MV-4-11 (cell line): ENCODE data around the gene PCDHGB5.
"Not testable (repeated sequence)": the region's sequence is repeated elsewhere in the genome, so short reads cannot be mapped to it uniquely, and the experiment has no call there.

Experiments used
- DNase-seq: peaks from one replicate; lab custom pipeline; 2025; lab: John Stamatoyannopoulos, UW

Gene PCDHGB5

GRCh38 chr5:141412854-141413539 is 15.2 kb downstream of the PCDHGB5 start, which contains the start of gene PCDHGA10:
Gene PCDHGA10 (plus strand): TSS chr5:141412987. CDS start chr5:141413176, 189 bp downstream.
- DNase-seq = peak; percentile 68

DNA sequence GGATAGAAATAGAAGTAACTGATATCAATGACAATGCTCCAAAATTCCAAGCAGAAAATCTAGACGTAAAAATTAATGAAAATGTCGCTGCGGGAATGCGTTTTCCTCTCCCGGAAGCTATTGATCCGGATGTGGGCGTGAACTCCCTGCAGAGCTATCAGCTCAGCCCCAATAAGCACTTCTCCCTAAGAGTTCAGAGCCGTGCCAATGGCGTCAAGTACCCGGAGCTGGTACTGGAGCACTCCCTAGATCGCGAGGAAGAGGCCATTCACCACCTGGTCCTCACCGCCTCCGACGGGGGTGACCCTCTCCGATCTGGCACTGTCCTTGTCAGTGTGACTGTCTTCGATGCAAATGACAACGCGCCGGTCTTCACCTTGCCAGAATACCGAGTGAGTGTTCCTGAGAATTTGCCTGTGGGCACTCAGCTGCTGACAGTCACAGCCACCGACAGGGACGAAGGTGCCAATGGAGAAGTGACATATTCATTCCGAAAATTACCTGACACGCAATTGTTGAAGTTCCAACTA is 15.9 kb downstream of the PCDHGB5 start:
- DNase-seq = no peak

DNA sequence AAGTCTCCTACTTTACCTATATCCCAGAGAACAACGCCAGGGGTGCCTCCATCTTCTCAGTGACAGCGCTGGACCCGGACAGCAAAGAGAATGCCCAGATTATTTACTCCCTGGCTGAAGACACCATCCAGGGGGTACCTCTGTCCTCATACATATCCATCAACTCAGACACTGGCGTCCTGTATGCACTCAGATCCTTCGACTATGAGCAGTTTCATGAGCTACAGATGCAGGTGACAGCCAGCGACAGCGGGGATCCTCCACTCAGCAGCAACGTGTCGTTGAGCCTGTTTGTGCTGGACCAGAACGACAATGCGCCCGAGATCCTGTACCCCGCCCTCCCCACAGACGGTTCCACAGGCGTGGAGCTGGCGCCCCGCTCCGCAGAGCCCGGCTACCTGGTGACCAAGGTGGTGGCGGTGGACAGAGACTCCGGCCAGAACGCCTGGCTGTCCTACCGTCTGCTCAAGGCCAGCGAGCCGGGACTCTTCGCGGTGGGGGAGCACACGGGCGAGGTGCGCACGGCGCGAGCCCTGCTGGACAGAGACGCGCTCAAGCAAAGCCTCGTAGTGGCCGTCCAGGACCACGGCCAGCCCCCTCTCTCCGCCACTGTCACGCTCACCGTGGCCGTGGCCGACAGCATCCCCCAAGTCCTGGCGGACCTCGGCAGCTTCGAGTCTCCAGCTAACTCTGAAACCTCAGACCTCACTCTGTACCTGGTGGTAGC is 17.0 kb downstream of the PCDHGB5 start:
- not testable (repeated sequence) for DNase-seq

GRCh38 chr5:141415275-141415618 is 17.5 kb downstream of the PCDHGB5 start:
- DNase-seq = not testable (repeated sequence)

- peak; percentile 49 for DNase-seq
These were observed 19.9 kb downstream of the PCDHGB5 start, which contains the start of gene PCDHGB7 for GRCh38 chr5:141417494-141418172. Gene PCDHGB7 (plus strand): TSS chr5:141417677. CDS start chr5:141417860, 183 bp downstream.

GRCh38 chr5:141419074-141419880 is 21.5 kb downstream of the PCDHGB5 start:
- no peak for DNase-seq

DNA sequence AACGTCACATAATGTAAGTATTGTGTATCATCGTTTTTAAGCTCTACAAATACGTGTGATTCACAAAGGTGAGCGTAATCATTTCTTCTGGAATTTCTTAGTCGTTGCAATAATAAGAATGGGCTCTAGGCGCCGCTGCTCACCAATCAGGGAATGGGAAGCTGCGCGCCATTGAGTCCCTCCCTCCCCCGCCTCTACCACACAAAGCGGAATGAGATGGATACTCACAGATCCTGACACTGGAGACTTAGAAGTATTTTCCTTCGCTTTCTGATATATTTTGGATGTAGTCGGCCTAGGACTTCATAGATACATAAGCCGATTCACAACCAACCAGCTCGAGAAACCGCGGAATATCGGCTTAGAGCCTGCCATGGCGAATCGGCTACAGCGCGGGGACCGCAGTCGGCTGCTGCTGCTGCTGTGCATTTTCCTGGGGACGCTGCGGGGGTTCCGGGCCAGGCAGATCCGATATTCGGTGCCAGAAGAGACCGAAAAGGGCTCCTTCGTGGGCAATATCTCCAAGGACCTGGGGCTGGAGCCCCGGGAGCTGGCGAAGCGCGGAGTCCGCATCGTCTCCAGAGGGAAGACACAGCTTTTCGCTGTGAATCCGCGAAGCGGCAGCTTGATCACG is 23.2 kb downstream of the PCDHGB5 start, which contains the start of gene PCDHGA11:
Gene PCDHGA11 (plus strand): TSS at position 197 of the 634 bp plus-strand sequence. CDS start 177 bp downstream, at position 374.
- peak; percentile 57 for DNase-seq

GRCh38 chr5:141421489-141421855 is 23.7 kb downstream of the PCDHGB5 start:
- no peak for DNase-seq

DNA sequence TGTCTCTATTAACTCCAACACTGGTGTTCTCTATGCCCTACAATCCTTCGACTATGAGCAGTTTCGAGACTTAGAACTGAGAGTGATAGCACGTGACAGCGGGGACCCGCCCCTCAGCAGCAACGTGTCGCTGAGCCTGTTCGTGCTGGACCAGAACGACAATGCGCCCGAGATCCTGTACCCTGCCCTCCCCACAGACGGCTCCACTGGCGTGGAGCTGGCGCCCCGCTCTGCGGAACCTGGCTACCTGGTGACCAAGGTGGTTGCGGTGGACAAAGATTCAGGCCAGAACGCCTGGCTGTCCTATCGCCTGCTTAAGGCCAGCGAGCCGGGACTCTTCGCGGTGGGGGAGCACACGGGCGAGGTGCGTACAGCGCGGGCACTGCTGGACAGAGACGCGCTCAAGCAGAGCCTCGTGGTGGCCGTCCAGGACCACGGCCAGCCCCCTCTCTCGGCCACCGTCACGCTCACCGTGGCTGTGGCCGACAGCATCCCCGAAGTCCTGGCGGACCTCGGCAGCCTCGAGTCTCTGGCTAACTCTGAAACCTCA is 25.1 kb downstream of the PCDHGB5 start:
- no peak for DNase-seq

DNA sequence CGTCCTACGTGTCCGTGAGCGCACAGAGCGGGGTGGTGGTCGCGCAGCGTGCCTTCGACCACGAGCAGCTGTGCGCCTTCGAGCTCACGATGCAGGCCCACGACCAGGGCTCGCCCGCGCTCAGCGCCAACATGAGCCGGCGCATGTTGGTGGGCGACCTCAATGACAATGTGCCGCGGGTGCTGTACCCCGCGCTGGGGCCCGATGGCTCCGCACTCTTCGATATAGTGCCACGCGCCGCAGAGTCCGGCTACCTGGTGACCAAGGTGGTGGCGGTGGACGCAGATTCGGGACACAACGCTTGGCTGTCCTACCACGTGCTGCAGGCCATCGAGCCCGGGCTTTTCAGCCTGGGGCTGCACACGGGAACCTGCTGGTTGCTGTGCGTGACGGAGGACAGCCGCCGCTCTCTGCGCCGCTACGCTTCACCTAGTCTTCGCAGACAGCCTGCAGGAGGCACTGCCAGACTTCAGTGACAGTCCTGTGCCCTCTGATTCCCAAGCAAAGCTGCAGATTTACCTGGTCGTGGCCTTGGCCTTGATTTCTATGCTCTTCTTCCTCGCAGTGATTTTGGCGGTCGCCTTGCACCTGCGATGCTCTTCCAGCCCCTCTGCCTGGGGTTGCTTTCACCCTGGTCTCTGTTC is 30.2 kb downstream of the PCDHGB5 start:
- no peak for DNase-seq

DNA sequence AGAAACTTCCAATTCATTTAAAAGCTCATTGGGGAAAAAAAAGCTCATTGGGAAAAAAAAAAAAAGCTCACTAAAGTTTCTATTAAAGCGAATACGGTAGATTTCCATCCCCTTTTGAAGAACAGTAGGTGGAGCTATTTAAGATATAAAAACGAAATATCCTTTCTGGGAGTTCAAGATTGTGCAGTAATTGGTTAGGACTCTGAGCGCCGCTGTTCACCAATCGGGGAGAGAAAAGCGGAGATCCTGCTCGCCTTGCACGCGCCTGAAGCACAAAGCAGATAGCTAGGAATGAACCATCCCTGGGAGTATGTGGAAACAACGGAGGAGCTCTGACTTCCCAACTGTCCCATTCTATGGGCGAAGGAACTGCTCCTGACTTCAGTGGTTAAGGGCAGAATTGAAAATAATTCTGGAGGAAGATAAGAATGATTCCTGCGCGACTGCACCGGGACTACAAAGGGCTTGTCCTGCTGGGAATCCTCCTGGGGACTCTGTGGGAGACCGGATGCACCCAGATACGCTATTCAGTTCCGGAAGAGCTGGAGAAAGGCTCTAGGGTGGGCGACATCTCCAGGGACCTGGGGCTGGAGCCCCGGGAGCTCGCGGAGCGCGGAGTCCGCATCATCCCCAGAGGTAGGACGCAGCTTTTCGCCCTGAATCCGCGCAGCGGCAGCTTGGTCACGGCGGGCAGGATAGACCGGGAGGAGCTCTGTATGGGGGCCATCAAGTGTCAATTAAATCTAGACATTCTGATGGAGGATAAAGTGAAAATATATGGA is 32.8 kb downstream of the PCDHGB5 start, which contains the start of gene PCDHGA12:
Gene PCDHGA12 (plus strand): TSS at position 176 of the 782 bp plus-strand sequence. CDS start 253 bp downstream, at position 429.
- peak; percentile 12 for DNase-seq

- DNase-seq = no peak
These were observed 33.5 kb downstream of the PCDHGB5 start for GRCh38 chr5:141431286-141431685.

DNA sequence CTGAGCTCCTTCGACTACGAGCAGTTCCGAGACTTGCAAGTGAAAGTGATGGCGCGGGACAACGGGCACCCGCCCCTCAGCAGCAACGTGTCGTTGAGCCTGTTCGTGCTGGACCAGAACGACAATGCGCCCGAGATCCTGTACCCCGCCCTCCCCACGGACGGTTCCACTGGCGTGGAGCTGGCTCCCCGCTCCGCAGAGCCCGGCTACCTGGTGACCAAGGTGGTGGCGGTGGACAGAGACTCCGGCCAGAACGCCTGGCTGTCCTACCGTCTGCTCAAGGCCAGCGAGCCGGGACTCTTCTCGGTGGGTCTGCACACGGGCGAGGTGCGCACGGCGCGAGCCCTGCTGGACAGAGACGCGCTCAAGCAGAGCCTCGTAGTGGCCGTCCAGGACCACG is 34.6 kb downstream of the PCDHGB5 start:
- DNase-seq = not testable (repeated sequence)

GRCh38 chr5:141432726-141433125 is 35.0 kb downstream of the PCDHGB5 start:
- DNase-seq = not testable (repeated sequence)

- no peak for DNase-seq
These were observed 36.3 kb downstream of the PCDHGB5 start for GRCh38 chr5:141434006-141434405.

GRCh38 chr5:141437221-141437620 is 39.5 kb downstream of the PCDHGB5 start:
- no peak for DNase-seq

DNA sequence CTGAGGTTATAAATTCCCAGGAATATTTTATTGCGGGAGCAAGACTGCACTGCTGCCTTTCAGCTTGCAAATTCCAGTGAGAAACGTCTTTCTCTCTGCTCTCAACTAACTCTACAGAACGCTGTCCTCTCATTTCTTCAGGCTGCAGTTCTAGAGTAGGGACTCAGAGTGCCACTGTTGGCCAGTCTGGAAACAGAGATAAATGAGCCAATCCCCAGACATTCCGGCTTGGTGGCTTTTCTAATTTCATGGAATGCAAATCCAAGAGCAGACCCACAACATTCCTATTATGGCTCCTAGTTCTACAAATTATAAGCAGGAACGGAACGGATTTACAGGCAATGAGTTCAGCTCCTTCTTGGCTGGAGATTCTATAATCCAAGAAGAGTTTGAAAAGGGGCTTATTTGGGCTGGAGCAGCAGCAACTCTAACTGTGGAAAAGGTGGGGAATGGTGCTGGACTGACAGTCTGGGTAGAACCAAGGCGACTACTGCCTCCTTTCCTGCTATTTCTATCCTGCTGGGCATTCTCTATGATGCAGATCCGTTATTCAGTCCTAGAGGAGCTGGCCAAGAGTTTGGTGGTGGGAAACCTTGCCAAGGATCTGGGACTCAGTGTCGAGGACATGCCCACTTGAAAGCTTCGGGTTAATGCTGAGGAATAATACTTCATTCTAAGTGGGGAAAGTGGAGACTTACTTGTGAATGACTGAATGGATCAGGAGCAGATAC is 41.8 kb downstream of the PCDHGB5 start:
- DNase-seq = no peak

GRCh38 chr5:141440341-141440740 is 42.6 kb downstream of the PCDHGB5 start:
- DNase-seq = no peak
